SH-SY5Y (cell line): ENCODE measurements around the gene LYPD6B.

Experiments used
- GATA2 ChIP-seq: IDR thresholded peaks from 2 replicates; pipeline ENCODE4 v1.6.1; 2011; ENCODE audit warnings: mild to moderate bottlenecking, low read depth, low read length
- GATA3 ChIP-seq: IDR thresholded peaks from 2 replicates; pipeline ENCODE4 v1.6.1; 2011; ENCODE audit warnings: low read depth, mild to moderate bottlenecking, low read length, moderate library complexity

GRCh38 chr2:149167001-149167780 lies 128.7 kb downstream of the LYPD6B start:
- TF ChIP-seq GATA2 (no peak), GATA3 (no peak)
